ENCODE measurements around the gene POU2AF1. TPM values are rescaled to one million over a fixed set of nuclear protein-coding genes. Genes with fewer than 3 reads are reported as not detected.

POU2AF1 gene
- total and polyA plus RNA-seq, 2 of the 8 experiments (the other 6 are each of a cell fraction or from before 2014, with no cell fraction given): not detected

GRCh38 chr11:111327908-111328624 is 51.0 kb downstream of the POU2AF1 start (continued):
- TF ChIP-seq HDAC6 (IDR thresholded peaks at IDR 0.05; ENCODE audit: low read depth, low read length) (no peak), POLR2A (IDR thresholded peaks at IDR 0.05; ENCODE audit: control extremely low read depth in 1 of 2, low read depth in 2 of 2, low read length in 2 of 2) (no peak), JUND (IDR thresholded peaks at IDR 0.05; ENCODE audit: low read length) (no peak), KDM4A (IDR thresholded peaks at IDR 0.05; ENCODE audit: low read depth, low read length, severe bottlenecking) (no peak), GTF2F1 (IDR thresholded peaks at IDR 0.05; ENCODE audit: borderline replicate concordance, low read depth, low read length) (no peak), RFX5 (IDR thresholded peaks at IDR 0.05; ENCODE audit: borderline replicate concordance, low read depth, low read length) (no peak), TAF7 (optimal IDR thresholded peaks at IDR 0.05; ENCODE audit: borderline replicate concordance, low read depth, low read length) (no peak), FOSL1 (IDR thresholded peaks at IDR 0.05; ENCODE audit: insufficient read depth, low read depth, low read length) (no peak)

Measured in H1 (cell line).